ENCODE data around the gene ELP4.
"Not testable (repeated sequence)": the region's sequence is repeated elsewhere in the genome, so short reads cannot be mapped to it uniquely, and the experiment has no call there.

Gene ELP4

GRCh38 chr11:31712851-31713250 is 203.3 kb downstream of the ELP4 start:
- no peak for DNase-seq

DNA sequence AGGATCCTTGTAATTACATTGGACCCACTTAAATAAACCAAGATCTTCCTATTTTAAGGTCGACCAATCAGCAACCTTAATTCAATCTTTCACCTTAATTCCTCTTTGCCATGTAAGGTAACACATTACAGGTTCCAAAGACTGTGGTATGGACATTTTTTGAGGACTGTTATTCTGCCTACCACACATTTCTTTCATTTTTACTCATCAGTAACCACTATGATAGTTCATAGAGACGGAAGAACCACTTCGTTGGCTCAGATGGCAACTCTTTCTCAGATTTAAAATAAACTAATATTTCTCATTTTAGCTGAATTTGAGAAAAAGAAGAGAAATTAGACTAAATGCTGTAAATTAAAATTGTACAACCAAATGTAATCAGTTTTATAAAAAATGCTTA is 205.3 kb downstream of the ELP4 start:
- DNase-seq: no peak

GRCh38 chr11:31720225-31720624 is 210.7 kb downstream of the ELP4 start:
- DNase-seq: no peak

GRCh38 chr11:31720671-31721365 is 211.3 kb downstream of the ELP4 start:
- DNase-seq: no peak

- no peak for DNase-seq
Measured at GRCh38 chr11:31722754-31723153, 213.2 kb downstream of the ELP4 start.

DNA sequence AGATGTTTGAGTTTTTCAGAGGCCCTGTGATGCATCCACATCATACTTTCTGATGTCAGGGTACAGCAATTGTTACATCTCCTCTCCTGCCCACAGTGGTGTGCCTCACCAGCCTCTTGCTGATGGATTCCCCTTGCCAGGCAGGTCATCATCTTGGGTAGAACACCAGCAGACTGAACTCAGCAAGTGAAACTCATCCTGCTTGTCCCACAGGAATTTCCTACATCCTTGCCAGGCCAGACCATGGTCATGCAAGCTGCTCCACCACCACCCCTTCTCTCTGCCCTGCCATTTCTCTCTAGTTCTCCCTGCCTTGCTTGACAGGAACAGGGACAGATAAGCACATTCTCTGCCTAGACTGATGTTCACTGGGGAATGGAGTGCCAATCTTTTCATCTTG is 215.6 kb downstream of the ELP4 start:
- DNase-seq: no peak

GRCh38 chr11:31728432-31728831 is 218.9 kb downstream of the ELP4 start:
- DNase-seq: no peak

GRCh38 chr11:31740131-31740530 is 230.6 kb downstream of the ELP4 start:
- no peak for DNase-seq

GRCh38 chr11:31740731-31741368 is 231.3 kb downstream of the ELP4 start:
- not testable (repeated sequence) for DNase-seq

- DNase-seq: no peak
Measured at GRCh38 chr11:31747581-31747980, 238.0 kb downstream of the ELP4 start.

GRCh38 chr11:31757260-31757835 is 247.8 kb downstream of the ELP4 start:
- no peak for DNase-seq

DNA sequence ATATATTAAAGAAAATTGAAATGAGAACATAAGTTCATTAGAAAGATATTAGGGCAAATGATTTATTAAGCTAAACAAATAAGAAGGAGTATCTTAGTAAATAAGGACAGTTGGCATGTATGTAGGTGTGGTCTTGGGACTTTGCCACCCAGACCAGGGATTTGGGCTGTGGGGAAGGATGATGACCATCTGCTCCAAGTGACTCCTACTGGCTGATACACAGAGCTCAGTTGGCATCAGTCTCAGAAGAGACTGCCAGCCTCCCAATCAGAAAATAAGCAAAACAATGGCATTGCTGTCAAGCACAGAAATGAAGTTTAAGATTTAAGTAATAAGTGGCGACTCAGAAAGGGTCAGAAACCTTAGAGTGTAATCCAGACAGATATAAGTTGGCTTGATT is 252.1 kb downstream of the ELP4 start:
- DNase-seq: no peak

GRCh38 chr11:31763296-31763695 is 253.7 kb downstream of the ELP4 start:
- no peak for DNase-seq

DNA sequence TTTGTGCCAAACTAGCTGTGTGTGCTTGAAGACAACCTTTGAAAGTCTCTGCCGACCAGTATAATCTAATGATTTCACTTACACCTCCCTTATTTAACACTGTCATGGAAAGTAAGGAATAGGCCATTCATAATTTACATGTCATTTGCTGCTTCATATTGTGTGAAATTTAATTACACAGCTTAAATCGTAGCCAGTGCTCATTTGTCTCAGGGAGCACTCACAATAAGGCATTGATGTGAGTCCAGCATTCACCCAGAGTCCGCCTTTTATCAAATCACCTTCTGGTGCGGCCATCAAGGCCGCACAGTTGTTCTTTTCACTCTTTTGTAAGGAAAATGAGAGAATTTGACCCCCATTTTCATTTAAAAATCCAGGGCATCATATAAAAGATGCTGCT is 254.7 kb downstream of the ELP4 start:
- no peak for DNase-seq

DNA sequence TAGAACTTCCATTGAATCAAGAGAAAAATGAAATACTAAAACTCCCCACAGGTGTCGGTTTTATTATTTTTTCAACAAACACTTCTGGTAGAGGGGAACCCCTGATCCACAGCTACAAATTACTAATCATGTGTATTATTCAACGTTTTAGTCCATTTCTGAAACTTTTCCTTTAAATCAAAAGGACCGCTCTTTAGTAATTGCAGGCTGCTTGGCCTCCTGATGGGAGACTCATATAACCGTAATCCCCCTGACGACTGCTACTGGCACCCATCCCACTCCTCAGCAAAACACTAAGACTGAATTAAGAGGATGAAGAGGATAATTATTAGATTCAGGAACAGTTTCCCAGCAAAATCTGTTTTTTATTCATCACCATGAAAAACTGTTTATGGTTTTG is 255.2 kb downstream of the ELP4 start:
- no peak for DNase-seq

GRCh38 chr11:31767066-31767465 is 257.5 kb downstream of the ELP4 start:
- no peak for DNase-seq

DNA sequence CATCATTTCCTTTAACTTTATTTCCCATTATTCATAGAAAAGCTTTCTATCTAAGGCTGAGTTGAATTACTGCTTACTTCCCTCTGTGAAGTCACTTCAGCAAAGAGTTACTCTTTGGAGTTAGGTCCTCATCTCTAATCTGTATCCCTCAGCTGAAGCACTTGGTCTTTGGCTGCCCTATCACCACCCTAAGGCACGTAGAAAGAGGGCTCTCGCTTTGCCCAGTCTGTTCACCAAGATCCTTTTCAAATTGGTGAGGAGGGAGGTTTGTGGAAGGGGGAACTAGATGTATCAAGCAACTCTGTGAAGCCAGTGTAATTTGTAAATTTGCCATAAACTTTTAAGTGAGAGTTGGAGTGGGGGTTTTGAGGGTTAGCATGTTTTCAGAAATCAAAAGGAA is 258.1 kb downstream of the ELP4 start:
- no peak for DNase-seq

GRCh38 chr11:31768749-31769640 is 259.4 kb downstream of the ELP4 start:
- no peak for DNase-seq

DNA sequence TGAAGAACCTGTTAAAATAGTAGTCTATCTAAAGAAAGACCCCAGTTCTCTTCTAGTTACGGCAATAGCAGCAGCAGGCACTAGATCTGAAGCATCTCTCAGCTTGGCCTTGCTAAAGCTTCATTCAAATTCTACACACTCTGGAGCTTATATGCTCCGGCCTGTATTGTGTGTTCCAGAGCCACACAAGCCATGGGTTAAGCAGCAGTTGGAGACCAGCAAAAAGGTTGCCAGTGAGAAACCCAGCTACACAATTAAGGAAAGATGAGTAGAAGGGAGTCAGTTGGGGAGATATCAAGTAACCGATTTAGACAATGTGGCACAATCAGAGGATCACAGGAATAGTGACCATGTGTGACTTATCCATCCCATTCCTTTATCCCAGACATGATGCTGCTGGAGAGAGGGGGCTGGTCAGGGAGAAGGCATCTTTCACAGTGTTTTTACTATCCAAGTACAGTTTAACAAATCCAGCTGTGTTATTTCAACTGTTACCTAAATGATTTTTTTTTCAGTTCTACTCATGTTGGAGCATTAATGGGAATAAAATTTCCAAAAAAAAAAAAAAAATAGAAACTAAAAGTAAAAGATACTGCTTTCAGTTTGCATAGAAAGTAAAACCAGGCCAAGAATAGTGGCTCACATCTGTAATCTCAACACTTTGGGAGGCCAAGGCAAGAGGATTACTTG is 260.6 kb downstream of the ELP4 start:
- DNase-seq: no peak

DNA sequence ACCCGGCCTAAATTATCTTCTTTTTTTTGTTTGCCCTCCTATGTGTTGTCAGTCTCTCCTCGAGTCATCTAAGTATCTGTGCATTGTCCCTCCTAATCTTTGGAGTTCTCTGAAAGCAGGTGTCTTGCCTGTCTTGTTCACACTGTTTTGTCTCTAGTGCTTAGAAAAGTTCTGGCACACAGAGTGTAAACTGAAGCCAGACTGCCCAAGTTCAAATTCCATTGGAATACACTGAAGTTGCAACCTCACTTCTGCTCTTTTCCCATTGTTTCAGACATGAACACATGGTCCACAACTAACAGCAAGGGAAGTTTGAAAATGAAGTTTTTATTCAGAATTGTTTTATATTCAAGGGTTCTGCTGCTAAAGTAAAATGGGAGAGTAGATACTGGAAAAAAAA is 262.8 kb downstream of the ELP4 start:
- no peak for DNase-seq

DNA sequence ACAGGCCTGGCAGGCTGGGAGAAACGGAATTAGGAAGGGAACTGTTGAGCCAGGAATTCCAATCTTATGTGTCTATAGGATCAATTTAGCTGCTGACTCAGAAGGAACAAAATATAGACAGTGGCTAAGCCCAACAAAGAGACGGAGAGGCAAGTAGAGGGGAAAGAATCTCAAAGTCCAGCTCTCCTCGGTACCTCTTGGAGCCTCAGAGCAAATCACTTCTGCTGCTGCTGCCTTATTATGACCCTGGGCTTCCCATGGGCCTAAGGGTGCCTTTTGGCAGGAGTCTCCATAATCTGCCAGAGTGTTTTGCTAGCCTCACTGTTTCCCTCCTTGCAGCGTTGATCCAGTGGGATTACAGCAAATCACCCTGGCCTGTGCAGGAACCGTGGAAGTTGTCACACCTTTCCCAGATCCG is 269.8 kb downstream of the ELP4 start:
- no peak for DNase-seq

DNA sequence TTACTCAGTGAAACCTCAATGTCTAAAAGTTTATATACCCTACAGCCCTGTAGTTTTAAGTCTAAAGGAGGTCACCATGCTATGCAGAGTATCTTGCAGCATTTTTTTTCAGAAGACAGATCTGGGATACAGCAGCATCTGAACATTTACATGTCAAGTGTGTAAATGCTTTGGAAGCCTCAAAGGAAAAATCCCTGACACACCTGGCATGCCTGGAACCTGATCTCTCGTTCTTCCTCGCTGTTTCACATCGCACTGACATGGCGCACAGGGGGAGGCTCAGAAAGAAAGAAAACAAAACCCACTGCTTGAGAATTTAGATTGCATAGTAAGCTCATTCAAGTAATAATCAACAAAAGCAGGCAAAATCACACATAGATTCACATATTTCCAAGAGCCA is 270.5 kb downstream of the ELP4 start:
- DNase-seq: no peak

- no peak for DNase-seq
Measured at GRCh38 chr11:31780480-31780971, 271.0 kb downstream of the ELP4 start.
